Gastroesophageal sphincter (tissue), 3 donors: Measurements from ENCODE around the gene HIF1AN.

Experiments
- CTCF ChIP-seq, 4 experiments: fragments of 200-600 bp in 2 of 4; fragments of 450-650 bp in 2 of 4; sonication (generic) in 1 of 4; IDR thresholded peaks; one replicate each; pipeline ENCODE4 v1.5.1; 2017 to 2019; ENCODE audit warnings: antibody characterized with exemption in 4 of 4, mild to moderate bottlenecking in 2 of 4, moderate library complexity in 2 of 4
- POLR2A ChIP-seq, 2 donors: fragments of 450-650 bp; IDR thresholded peaks; one replicate each; pipeline ENCODE4 v1.6.1; 2017; ENCODE audit warnings: antibody characterized with exemption in 2 of 2, mild to moderate bottlenecking in 2 of 2, moderate library complexity in 1 of 2
- POLR2AphosphoS5 ChIP-seq: sonication (generic); formaldehyde crosslinking; IDR thresholded peaks from one replicate; pipeline ENCODE4 v1.6.1; 2017; ENCODE audit warnings: antibody characterized with exemption

- no peak for TF ChIP-seq CTCF (IDR thresholded peaks at IDR 0.05)
- no peak for TF ChIP-seq POLR2A (IDR thresholded peaks at IDR 0.05)
- TF ChIP-seq POLR2AphosphoS5 = no peak
Measured at GRCh38 chr10:100505164-100505563, 30.6 kb upstream of the HIF1AN start.
